Stimulated activated memory B cell treated with anti-CD40 and anti-IgM and Interleukin-4, amounts not matched to agents 10 μg/mL and 1 μg/mL and 100 μg/mL, for 72 hours (primary cell): ENCODE data around the gene TNS3.

Experiments used
- ATAC-seq: fragments of 150-1000 bp; cut with Tn5 transposase; 2 replicates; pipeline ENCODE4 v1.10.0; 2021
- H3K27ac Mint-ChIP-seq: one replicate; pipeline ENCODE4 v1.8.0; 2022; ENCODE audit warnings: mild to moderate bottlenecking, mixed read lengths
- H3K27me3 Mint-ChIP-seq: one replicate; pipeline ENCODE4 v1.8.0; 2022; ENCODE audit warnings: mixed read lengths
- H3K36me3 Mint-ChIP-seq: one replicate; pipeline ENCODE4 v1.8.0; 2022; ENCODE audit warnings: mixed read lengths
- H3K4me1 Mint-ChIP-seq: one replicate; pipeline ENCODE4 v1.8.0; 2022; ENCODE audit warnings: mixed read lengths
- H3K4me3 Mint-ChIP-seq: one replicate; pipeline ENCODE4 v1.8.0; 2022; ENCODE audit warnings: mild to moderate bottlenecking, moderate library complexity, mixed read lengths
- H3K9me3 Mint-ChIP-seq: one replicate; pipeline ENCODE4 v1.8.0; 2022; ENCODE audit warnings: mixed read lengths

Gene TNS3

DNA sequence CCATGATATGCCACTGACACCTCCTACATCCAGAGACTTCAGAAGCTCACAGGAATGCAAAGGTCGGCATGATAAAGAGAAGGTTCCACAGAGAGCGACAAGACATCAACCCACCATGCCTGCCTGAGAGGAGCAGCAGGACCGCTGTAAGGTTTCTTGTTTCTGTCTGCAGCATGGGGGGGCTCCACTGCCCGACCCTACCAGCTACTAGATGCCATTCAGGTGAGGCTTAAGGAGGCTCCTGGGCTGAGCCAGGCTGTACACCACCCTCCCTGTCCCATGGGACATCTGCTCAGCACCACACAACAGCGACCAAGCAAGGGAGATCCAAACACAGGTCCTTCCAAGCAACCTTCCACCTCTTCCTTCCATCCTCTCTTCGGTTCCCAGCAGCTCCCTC, 234.6 kb downstream of the TNS3 start:
- no peaks in the 10 kb centered on the region for H3K27me3 Mint-ChIP-seq
- no peaks in the 10 kb centered on the region for H3K4me1 Mint-ChIP-seq
- no peak overlapping the region for H3K27ac Mint-ChIP-seq
- no peak overlapping the region for H3K4me3 Mint-ChIP-seq
- peaks cover 26% of the 10 kb centered on the region for H3K36me3 Mint-ChIP-seq
- no peak for ATAC-seq
- no peaks in the 10 kb centered on the region for H3K9me3 Mint-ChIP-seq

DNA sequence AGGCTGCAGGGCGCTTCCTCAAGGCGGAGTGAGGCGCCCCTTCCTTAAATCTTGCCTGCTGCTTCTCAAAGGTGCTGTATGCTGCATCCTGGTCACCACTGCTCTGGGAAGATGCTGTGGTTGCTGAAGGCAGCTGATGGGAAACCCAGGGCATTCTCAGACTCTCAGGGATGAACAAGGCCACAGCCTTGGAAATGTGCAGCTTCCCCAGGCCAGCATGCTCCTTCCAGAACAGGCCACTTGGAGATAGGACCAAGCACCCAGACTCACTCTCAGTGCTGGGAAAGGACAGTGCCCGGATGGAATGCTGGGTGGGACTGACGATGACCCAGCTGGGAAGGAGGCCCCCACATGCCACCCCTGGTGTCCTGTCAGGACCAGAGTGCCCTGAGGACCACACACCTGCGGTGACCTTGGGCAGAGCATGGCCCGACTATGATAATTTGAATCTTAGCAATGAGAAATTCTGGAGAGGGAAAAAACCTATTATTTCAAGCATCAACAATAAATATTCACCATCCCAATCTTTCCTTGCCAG, 235.5 kb downstream of the TNS3 start:
- Mint-ChIP-seq H3K27me3 (no peaks in the 10 kb centered on the region), H3K36me3 (peaks cover 35% of the 10 kb centered on the region), H3K4me1 (no peaks in the 10 kb centered on the region), H3K9me3 (no peaks in the 10 kb centered on the region), H3K4me3 (no peak overlapping the region), H3K27ac (no peak overlapping the region)
- ATAC-seq: no peak

DNA sequence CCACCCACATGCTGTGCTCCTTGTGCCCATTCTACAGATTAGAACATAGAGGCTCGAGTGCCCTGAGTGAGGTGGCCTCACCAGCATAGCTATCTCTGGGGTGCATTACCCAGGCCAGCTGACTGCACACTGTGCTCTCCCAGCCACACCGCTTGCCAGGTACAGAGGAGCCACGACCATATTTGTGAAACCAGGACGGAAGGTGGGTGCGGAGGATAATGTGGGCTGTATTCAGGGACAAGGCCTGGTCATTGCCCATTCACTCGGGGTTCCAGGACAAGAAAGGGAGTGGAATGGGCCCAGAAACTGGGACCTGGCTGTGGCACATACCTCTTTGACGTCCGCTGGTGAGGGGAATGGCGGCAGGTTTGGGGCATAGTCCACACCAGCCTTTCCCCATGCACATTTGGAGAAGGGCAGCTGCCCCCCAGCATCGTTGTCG, 236.0 kb downstream of the TNS3 start:
- no peak overlapping the region for H3K27ac Mint-ChIP-seq
- H3K9me3 Mint-ChIP-seq: no peaks in the 10 kb centered on the region
- peaks cover 41% of the 10 kb centered on the region for H3K36me3 Mint-ChIP-seq
- H3K27me3 Mint-ChIP-seq: no peaks in the 10 kb centered on the region
- ATAC-seq: no peak
- no peaks in the 10 kb centered on the region for H3K4me1 Mint-ChIP-seq
- no peak overlapping the region for H3K4me3 Mint-ChIP-seq

DNA sequence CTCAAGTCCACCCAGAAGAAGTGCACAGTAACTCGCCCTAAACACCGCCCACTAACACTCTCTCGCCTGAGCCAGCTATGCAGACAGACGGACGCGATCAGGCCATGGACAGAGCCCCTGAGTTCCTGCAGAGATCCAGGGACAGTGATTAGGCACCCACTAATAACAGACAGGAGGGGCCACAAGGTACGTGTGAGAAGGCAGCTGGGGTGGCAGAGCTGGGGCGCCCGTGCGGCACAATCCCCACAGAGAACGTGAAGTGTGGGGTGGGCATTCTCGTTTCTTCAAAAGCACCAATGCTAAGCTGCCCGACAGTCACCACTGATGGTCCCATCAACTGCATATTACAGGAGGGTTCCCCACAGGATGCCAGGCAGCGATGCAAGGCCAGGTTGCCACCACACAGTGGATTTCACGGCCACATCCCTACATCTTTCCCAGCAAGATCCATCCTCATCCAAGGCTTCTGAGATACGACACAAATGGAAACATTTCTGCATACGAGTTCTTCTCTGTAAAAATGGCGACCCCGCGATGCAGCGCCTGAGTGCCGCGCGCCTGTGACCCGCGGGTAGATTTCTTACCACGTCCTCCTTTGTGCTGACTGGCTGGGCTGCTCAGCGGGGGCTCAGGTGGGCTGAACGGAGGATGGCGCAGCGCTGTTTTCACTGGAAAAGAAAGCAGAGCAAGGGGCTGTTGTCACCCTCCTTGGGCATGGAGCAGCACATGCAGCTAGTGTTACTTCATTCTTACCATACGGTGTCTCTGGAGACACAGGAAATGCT, 237.5 kb downstream of the TNS3 start:
- no peak for ATAC-seq
- H3K27me3 Mint-ChIP-seq: no peaks in the 10 kb centered on the region
- H3K36me3 Mint-ChIP-seq: peaks cover 50% of the 10 kb centered on the region
- H3K9me3 Mint-ChIP-seq: no peaks in the 10 kb centered on the region
- H3K4me1 Mint-ChIP-seq: no peaks in the 10 kb centered on the region
- no peak overlapping the region for H3K4me3 Mint-ChIP-seq
- H3K27ac Mint-ChIP-seq: no peak overlapping the region

DNA sequence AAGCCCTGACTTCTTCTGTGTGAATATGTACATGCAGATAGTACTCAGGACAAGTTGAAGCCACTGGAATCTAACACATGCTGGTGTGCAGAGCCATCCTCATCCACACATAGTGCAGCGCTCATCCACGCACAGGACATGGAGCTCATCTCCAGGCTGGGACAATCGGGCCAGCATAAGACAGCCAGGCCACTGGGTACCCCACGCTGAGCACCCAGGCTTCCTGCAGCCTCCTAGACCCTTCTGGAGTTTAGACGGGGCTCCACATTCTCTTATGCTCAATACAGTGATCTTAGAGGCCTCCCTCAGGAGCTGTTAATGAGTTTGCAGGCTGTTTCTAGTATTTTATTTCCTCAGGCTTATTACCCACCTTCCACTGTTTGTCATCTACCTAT, 238.9 kb downstream of the TNS3 start:
- ATAC-seq: no peak
- Mint-ChIP-seq H3K9me3 (no peaks in the 10 kb centered on the region), H3K27ac (no peak overlapping the region), H3K36me3 (peaks cover 56% of the 10 kb centered on the region), H3K4me1 (no peaks in the 10 kb centered on the region), H3K4me3 (no peak overlapping the region), H3K27me3 (no peaks in the 10 kb centered on the region)

DNA sequence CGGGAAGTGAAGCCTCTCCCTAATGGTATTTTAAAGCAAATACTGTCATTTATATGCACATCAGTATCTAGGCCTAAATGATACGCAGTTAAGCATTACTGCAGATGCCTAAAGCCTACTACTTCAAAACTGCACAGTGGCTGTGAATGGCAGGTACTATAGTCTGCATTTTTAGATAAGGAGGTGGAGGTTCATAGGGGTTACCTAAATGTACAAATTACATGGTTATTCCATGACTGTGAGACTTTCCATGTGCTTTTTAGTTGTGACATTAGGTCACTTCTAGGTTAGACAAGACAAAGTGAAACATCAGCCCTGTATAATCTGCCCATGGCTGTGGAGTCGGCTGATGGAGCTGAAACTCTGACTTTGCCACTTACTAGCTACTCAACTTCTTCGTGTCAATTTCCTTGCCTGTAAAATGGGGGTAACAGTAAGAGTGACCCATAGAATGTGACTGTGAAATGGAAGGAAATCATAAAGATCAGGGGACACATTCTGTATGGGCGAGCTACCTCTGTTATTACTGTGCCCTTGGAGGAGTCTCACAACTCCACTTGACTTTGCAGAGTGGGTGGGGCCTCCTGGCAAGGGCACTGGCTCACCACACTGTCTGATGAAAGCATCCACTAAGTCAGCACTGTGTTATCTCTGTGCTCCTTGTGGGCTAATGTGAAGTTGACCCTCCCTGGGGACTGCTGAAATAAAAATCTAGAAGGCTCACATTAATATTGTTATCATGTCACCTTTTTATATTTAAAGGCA, 239.4 kb downstream of the TNS3 start:
- no peaks in the 10 kb centered on the region for H3K27me3 Mint-ChIP-seq
- H3K27ac Mint-ChIP-seq: no peak overlapping the region
- H3K36me3 Mint-ChIP-seq: peaks cover 62% of the 10 kb centered on the region
- ATAC-seq: no peak
- H3K4me1 Mint-ChIP-seq: peaks cover 5% of the 10 kb centered on the region
- H3K4me3 Mint-ChIP-seq: no peak overlapping the region
- H3K9me3 Mint-ChIP-seq: no peaks in the 10 kb centered on the region

DNA sequence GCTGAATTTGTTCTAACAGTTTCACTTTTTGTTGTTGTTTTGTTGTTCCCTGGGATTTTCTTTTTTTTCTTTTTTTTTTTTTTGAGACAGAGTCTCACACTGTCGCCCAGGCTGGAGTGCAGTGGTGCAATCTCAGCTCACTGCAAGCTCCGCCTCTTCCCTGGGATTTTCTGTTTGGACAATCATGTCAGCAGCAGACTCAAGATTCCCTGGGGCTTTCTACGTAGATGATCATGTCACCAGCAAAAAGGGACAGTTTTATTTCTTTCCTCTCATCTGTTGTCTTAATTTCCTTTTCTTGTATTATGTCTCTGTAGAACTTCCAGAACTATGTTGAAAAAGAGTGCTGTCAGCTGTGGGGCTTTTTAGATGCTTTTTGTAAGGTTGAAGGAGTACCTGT, 241.4 kb downstream of the TNS3 start:
- no peak overlapping the region for H3K4me3 Mint-ChIP-seq

DNA sequence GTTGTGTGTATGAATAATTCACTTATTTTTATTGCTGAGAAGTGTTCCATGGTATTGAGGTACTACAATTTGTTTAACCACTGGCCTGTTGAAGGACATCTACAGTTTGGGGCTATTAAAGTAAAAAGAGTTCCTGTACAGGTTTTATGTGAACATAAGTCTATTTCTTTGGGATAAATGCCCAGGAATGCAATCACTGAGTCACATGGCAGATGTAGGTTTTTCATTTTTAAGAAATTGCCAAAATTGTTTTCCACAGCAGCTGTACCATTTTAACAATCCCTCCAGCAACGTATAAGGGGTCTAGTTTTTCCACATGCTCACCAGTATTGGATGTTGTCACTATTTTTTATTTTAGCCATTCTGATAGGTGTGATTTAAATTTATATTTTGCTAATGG, 243.9 kb downstream of the TNS3 start:
- Mint-ChIP-seq H3K4me3 (no peak overlapping the region), H3K27ac (no peak overlapping the region), H3K9me3 (no peaks in the 10 kb centered on the region), H3K36me3 (peaks cover 60% of the 10 kb centered on the region), H3K4me1 (peaks cover 6% of the 10 kb centered on the region), H3K27me3 (no peaks in the 10 kb centered on the region)
- no peak for ATAC-seq

More for the DNA sequence above, 241.4 kb downstream of the TNS3 start:
- Mint-ChIP-seq H3K27ac (no peak overlapping the region), H3K4me1 (peaks cover 6% of the 10 kb centered on the region), H3K9me3 (no peaks in the 10 kb centered on the region), H3K27me3 (no peaks in the 10 kb centered on the region), H3K36me3 (peaks cover 73% of the 10 kb centered on the region)
- no peak for ATAC-seq

DNA sequence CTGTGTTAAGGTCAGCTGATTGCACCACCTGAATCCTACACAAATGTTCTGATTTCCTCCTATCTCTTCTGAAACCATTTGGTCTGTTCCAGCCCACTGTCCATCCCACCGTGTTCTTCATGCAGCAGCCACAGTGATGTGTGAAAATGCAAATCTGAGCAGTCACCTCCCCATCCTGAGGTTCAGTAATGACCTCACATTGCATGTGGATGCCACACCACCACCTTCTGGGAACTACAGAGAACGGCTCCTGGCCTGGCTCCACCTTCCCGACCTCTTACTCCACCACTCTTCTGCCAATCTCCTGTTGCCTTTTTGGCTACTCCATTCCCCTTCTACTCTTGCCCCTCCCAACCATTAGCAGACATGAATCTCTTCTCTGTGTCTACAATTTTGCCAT, 244.4 kb downstream of the TNS3 start:
- ATAC-seq: no peak
- Mint-ChIP-seq H3K36me3 (peaks cover 59% of the 10 kb centered on the region), H3K27me3 (no peaks in the 10 kb centered on the region), H3K4me1 (peaks cover 6% of the 10 kb centered on the region), H3K9me3 (no peaks in the 10 kb centered on the region), H3K4me3 (no peak overlapping the region), H3K27ac (no peak overlapping the region)

DNA sequence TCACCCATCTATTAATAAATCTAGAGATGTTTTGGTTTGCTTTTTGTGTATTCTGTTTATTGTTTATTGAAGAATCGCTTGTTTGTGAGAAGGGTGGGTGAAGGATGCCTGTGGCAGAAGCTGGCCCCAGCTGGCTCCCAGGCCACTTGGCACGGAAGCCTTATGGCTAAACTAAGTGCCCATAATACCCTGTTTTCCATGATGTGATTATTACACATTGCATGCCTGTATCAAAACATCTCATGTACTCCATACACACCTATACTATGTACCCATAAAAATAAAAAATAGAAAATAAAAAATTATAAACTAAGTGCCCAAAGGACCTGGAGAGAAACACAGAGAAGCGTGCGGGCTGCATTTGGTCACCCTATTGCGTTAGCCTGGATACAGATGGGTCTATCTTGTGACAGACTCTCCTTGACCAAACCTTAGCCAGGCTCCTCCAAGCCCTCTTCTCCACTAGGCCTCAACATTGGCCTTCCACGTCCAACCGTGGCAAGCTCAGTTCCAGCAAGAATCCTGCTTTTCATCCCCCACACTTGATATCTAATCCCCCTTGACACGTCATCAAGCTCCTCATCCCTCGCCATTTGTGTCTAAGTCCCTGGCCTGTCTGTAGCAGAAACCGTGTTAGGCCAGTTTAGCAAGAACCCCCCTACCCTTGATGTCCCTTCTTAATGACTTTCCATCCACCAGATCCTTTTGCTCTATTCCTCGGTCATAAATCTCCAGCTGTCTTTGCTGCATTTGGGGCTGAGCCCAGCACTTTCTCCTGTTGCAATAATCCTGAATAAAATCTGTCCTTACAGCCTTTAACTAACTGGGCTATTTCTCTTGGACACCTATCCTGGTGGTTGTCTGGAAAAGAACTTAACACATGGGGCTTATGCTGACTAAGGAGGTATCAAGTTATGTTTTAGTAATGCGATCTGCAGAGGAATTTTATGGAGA, 245.2 kb downstream of the TNS3 start:
- Mint-ChIP-seq H3K4me1 (peaks cover 6% of the 10 kb centered on the region), H3K27ac (no peak overlapping the region), H3K36me3 (peaks cover 51% of the 10 kb centered on the region), H3K4me3 (no peak overlapping the region), H3K27me3 (no peaks in the 10 kb centered on the region), H3K9me3 (no peaks in the 10 kb centered on the region)
- no peak for ATAC-seq

DNA sequence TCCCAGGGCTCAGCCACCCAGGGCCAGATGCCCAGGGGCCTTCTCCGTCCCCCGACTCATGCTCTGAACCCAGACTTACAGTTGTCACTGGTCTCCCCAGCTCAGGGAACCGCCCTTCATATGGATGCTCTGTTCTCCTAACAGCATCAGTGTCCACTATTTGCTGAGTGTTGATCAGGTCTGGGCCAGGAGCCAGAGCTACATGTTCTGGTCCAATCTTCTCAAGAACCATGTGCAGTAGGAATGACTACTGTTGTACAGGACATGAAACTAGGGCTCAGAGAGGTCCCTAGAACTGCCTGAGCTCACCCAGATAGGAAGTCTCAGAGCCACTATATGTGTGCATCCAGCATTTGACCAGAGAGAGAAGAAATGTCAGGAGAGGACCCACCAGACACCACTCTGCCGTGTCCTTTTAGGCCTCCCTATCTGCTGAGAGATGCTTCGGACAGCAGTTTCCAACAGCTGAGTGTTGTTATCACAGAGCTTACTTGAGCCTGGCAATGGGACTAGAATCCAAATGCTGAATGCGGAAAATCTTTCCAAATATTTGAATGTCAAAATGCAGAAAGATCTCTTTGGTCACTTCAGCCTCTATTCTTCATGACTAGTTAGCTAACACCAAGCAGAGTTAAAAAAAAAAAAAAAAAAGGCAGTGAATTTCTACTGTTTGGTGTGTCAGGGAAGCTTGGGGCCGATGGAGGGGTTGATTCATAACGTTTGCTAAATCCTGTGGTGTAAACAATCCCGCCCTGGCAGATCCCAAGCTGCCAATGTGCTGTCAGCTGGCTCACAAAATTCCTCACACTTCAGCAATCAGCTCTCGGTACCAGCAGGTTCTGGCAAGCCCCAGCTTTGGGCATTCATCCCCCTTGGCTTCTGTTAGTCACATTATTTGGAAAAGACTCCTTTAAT, 246.1 kb downstream of the TNS3 start:
- no peak overlapping the region for H3K27ac Mint-ChIP-seq
- H3K36me3 Mint-ChIP-seq: peaks cover 43% of the 10 kb centered on the region
- H3K9me3 Mint-ChIP-seq: no peaks in the 10 kb centered on the region
- ATAC-seq: no peak
- peaks cover 6% of the 10 kb centered on the region for H3K4me1 Mint-ChIP-seq
- no peak overlapping the region for H3K4me3 Mint-ChIP-seq
- no peaks in the 10 kb centered on the region for H3K27me3 Mint-ChIP-seq

DNA sequence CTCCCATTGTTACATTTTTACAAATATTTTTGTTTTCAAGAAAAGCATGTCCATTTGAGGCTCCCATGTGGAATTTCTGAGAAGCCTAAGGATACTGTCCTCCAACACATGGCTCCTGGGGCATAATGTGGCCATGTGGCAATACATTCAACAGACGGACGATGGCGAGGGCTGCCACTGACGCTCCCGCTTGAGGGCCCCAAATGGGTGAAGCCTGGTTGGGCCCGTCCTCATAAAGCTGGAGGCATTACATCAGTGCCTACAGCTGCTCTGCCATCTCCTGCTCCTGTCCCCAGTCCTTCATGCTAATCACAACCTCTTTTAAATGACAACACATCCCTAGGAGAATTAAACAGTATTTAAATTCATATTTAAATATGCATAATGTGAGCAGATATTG, 246.8 kb downstream of the TNS3 start:
- no peak for ATAC-seq
- H3K27ac Mint-ChIP-seq: no peak overlapping the region
- H3K9me3 Mint-ChIP-seq: no peaks in the 10 kb centered on the region
- peaks cover 45% of the 10 kb centered on the region for H3K36me3 Mint-ChIP-seq
- H3K4me3 Mint-ChIP-seq: no peak overlapping the region
- no peaks in the 10 kb centered on the region for H3K27me3 Mint-ChIP-seq
- H3K4me1 Mint-ChIP-seq: peaks cover 6% of the 10 kb centered on the region

DNA sequence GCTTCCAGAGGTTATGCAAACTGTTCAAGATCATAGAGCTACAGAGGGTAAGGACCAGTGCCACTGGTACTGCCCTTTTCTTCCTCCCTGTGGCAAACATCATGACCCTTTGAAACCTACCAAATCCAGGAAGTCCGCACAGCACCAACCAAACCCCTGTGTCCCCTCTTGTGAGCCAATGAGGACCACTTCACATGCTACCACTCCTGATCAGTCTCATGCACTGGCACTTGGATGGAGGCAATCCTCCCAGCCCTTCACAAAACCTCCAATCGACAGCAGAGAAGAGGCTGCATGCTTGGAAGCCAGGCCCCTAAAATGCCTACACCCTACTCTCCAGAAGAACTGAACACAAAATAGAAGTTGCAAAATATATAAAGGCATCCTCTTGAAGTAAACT, 248.0 kb downstream of the TNS3 start:
- H3K4me1 Mint-ChIP-seq: peaks cover 6% of the 10 kb centered on the region
- H3K4me3 Mint-ChIP-seq: no peak overlapping the region
- no peak overlapping the region for H3K27ac Mint-ChIP-seq
- H3K9me3 Mint-ChIP-seq: no peaks in the 10 kb centered on the region
- no peak for ATAC-seq
- H3K36me3 Mint-ChIP-seq: peaks cover 50% of the 10 kb centered on the region
- H3K27me3 Mint-ChIP-seq: no peaks in the 10 kb centered on the region

DNA sequence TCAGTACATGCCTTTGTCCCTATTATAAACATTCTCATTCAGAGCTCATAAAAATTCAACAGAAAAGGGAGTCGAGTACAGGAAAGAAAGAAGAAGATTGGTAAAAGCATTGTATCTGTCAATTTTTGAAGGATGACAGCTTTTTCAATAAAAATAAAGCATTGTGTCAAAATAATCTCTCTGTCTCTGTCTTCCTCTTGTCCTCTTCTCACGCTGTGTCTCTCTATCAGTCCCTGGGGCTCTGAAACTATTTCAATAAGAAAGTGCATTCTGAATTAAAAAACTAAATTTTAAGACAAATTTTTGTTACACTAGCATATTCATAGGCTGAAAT, 248.4 kb downstream of the TNS3 start:
- Mint-ChIP-seq H3K36me3 (peaks cover 50% of the 10 kb centered on the region), H3K4me3 (no peak overlapping the region), H3K9me3 (no peaks in the 10 kb centered on the region), H3K27ac (no peak overlapping the region), H3K4me1 (peaks cover 10% of the 10 kb centered on the region), H3K27me3 (no peaks in the 10 kb centered on the region)
- ATAC-seq: no peak
